HG02852 (cell line): ENCODE data around the gene MINDY2.
"Not testable (repeated sequence)": the region's sequence is repeated elsewhere in the genome, so short reads cannot be mapped to it uniquely, and the experiment has no call there.

ENCODE experiments used
- ATAC-seq: cut with Tn5 transposase; IDR thresholded peaks from one replicate; pipeline ENCODE4 v1.9.1; 2021; ENCODE audit warnings: mild to moderate bottlenecking, moderate library complexity; ENCODE audit not compliant: unreplicated experiment

Gene MINDY2

GRCh38 chr15:58805095-58805494 is 34.0 kb downstream of the MINDY2 start:
- ATAC-seq = no peak

DNA sequence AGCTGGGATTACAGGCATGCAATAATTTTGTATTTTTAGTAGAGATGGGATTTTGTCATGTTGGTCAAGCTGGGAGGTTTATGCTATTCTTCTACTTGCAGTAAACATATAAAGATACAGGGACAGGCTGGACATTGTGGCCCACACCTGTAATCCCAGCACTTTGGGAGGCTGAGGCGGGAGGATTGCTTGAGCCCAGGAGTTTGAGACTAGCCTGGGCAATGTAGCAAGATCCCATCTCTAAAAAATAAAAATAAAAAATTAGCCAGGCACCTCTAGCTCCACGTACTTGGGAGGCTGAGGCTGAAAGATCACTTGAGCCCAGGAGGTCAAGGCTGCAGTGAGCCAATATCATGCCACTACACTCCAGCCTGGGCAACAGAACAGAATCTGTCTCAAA is 52.2 kb downstream of the MINDY2 start:
- ATAC-seq = not testable (repeated sequence)

GRCh38 chr15:58830556-58830955 is 59.5 kb downstream of the MINDY2 start:
- ATAC-seq = no peak

DNA sequence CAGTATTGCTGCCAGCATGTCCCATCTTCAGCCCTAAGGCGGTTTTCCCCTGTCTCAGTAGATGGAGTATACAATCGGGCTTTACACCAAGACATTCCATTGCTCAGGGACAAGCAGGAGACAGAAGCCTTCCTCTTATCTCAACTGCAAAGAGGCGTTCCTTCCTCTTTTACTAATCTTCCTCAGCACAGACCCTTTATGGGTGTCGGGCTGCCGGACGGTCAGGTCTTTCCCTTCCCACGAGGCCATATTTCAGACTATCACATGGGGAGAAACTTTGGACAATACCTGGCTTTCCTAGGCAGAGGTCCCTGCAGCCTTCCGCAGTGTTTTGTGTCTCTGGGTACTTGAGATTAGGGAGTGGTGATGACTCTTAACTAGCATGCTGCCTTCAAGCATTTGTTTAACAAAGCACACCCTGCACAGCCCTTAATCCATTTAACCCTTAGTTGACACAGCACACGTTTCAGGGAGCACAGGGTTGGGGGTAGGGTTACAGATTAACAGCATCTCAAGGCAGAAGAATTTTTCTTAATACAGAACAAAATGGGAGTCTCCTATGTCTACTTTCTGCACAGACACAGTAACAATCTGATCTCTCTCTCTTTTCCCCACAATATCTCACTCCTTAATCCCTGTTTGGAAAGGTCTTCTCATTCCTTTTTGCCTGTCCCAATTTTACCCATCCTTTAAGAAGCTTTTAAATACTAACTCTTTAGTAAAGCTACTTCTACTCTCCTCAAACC is 62.8 kb downstream of the MINDY2 start:
- not testable (repeated sequence) for ATAC-seq

GRCh38 chr15:58839485-58839884 is 68.4 kb downstream of the MINDY2 start:
- no peak for ATAC-seq

- ATAC-seq = no peak
Measured at GRCh38 chr15:58840048-58840447, 68.9 kb downstream of the MINDY2 start.

DNA sequence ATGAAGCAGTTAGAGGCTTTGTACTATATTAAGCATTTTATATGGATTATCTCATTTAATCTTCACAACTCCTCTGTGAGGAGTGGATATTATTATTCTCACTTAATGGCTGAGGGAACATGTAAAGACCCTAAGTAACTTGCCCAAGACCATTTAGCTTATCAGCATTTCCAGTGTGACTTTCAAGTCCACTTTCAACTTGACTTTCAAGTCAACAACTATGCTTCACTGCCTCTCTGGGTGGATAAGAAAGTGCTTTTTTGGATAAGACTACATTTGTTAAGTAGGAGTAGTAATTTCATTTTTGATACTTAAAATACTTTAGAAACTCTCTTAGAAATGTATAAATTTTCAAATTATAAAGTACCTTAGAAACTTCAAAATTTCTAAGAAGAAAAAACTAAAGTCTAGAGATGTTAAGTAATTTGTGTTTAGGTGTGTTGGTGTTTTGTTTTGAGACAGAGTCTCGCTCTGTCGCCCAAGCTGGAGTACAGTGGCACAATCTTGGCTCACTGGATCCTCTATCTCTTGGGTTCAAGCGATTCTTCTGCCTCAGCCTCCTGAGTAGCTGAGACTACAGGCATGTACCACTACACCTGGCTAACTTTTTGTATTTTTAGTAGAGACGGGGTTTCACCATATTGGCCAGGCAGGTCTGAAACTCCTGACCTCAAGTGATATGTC is 71.8 kb downstream of the MINDY2 start:
- ATAC-seq = peak; percentile 66

DNA sequence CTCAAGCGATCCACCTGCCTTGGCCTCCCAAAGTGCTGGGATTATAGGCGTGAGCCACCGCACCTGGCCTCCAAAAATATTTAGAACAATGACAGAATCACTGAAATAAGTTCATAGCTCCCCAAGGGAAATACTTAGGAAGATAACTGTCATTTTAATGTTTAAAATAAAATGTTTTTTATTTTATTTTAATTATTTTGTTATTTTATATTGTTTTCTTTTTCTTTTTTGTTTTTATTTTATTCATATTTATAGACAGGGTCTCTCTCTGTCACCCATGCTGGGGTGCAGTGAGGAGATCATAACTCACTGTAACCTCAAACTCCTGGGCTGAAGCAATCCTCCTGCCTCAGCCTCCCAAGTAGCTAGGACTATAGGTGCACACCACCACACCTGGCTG is 80.1 kb downstream of the MINDY2 start:
- not testable (repeated sequence) for ATAC-seq

DNA sequence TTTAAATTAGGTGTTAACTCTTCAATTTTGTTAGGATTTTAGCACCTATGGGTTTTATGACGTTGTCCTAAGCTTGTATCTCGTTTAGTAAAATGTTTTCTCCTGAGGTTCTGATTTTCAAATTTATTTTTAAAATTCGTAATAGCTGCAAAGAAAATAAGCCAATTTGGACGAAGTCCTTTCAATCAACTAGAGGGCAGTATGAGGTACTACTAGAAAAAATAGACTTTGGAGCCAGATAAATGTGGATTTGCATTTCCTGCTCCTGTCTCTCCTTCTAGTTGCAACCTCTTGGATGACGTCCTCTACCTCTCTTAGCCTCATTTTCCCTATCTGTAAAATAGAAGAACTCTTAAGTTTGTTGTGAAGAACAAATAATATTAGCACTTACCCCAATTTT is 81.2 kb downstream of the MINDY2 start:
- no peak for ATAC-seq

GRCh38 chr15:58854593-58854992 is 83.5 kb downstream of the MINDY2 start:
- no peak for ATAC-seq

GRCh38 chr15:58856086-58856485 is 85.0 kb downstream of the MINDY2 start:
- ATAC-seq = no peak

DNA sequence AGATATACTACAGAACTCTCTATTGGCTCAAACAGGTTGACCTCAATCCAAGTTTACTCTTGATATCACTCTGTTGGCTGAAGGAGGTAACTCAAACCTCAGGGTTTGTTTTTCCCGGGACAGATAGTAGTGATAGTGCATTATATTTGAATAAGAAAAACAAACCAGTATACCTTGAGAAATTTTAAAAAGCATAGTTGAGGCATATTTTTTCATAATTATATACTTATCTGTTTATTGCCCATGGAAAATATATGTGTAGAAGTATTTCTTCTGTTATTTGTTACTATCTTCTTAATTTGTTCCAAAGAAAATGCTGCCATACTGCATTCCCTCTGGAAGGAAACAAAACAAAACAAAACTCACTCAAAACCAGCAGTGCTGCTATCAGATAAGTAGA is 85.5 kb downstream of the MINDY2 start:
- ATAC-seq = not testable (repeated sequence)

- ATAC-seq = no peak
Measured at GRCh38 chr15:58862326-58862725, 91.2 kb downstream of the MINDY2 start.

- ATAC-seq = no peak
Measured at GRCh38 chr15:58864602-58865424, 93.7 kb downstream of the MINDY2 start.

DNA sequence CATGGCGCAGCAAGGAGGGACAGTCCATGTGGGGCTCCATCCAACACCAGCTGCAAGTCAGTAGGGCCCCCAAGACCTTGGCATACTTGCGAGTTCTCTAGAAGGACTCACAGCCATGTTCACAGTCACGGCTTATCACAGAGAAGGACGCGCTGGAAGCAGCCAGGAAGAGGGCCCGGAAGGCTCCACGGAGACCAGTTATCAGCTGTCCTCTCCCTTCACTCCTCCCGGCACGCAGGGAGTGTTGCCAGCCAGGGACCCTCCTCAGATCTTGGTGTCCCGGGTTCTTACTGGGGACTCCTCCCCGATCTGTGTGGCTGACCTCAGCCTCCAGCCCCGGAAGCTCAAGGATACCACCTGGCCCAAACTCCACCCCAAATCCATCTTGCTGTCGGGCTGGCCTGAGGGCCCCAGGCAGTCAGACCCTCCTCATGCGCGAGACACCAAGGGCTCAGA is 94.4 kb downstream of the MINDY2 start:
- ATAC-seq = no peak

DNA sequence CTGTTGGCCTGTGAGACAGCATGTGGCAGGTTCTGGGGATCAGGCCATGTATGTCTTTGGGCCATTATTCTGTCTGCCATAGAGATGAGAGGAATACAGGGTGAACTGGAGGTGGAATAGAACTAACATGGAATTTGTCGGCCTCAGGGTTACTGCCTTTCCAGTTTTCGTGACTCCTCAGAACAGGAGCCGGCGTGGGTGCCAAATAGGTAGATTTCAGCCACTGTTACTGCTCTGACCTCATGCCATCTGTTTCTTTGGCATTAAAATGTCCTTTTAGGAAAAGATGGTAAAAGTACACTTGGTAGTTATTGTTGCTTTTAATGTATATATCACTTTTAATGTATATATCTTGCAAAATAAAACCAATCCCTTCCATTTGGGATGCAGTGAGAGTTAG is 96.8 kb downstream of the MINDY2 start:
- no peak for ATAC-seq

DNA sequence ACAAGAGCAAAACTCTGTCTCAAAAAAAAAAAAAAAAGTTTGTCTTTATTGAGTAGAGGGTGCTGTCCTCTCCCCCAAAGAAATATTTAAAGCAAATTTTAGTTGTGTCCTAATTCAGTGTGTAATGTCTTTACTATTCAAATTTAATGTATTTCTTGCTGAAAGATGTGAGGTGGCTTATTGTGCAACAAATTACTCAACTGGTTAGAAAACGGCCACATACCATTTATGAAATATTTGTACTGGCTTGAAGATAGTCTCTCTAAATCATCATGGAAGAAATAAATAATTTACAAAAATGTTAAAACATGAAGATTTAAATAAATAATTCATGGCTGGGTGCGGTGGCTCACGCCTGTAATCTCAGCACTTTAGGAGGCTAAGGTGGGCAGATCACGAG is 99.3 kb downstream of the MINDY2 start:
- ATAC-seq = no peak

DNA sequence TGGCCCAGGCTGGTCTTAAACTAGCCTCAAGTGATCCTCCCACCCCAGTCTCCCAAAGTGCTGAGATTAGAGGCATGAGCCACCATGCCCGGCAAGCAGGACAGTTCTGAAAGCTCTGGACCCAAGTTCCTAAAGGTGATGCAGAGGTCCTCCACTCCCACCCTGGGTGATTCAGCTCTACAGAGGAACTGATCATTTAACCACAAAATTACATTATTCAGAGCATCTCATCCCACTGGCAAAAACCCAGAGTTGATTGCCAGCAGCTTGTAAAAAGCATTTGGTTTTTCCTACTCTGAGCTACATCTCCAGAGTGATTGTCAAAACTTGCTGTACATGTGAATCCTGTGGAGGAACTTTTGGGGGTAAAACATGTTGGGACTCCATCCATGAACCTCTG is 102.2 kb downstream of the MINDY2 start:
- no peak for ATAC-seq

DNA sequence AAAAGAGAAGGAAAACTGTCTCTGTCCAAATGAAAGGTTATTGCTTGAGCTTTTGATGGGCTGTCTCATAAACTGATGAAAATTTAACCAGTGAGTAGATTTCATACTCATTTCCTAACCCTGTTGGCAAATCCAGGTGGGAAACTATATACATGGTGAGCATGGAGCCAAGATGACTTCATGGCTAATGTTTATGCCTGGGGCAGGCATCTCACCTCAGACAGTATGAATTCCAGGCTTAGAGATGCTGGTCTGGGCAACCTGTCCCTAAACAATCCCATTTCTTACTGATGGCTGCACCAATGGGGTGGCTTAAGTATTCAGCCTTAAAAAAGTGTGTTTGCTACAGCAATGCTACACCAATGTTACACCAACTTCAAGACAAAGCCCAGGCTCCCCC is 104.2 kb downstream of the MINDY2 start:
- no peak for ATAC-seq

DNA sequence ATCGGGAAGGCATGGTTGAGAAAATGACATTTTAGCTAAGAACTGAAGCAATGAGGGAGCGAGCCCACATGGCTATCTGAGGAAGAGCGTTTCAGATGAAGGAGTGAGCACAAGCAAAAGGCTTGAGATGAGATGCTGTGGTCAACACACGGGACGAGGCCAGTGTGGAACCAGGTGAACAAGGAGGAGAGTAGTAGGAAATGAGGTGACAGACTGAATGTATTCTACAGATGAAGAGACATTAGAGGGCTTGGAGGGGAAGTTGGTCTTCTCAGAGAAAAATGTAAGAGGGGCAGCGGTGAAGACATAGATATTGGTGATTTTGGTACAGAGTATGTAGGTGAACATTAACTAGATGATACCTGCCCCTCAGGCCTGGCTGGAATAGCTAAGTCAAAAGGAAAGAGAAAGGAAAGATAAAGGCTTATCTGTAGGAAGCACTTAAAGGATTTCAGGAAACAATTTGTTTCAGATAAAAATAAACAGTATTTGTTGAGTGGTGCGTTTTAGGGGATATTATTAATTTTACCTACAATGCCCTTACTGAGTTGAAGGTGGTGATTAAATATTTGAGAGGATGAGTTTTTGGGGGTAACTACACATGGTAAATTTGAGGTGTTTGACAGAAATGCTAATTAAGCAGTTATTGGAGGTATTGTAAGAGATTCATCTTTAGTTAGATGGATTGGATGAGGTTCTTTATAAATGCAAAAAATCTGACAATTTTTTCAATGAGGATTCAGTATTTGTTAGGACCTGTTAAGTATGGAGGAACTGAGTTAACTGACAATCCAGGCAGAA is 105.4 kb downstream of the MINDY2 start:
- no peak for ATAC-seq
